ENCODE data around the gene SLC2A5. TPM values are rescaled to one million over a fixed set of nuclear protein-coding genes. Genes with fewer than 3 reads are reported as not detected.

The SLC2A5 gene
- total RNA-seq, 4 donors from 2014 or later, result 12.4 to 730 (median 340) TPM

- H3K9me3 ChIP-seq, result no peaks in the 10 kb centered on the region
- H3K36me3 ChIP-seq, result no peaks in the 10 kb centered on the region
- H3K27ac ChIP-seq, result peak overlapping the region in 3 of 4 donors; percentile 58 to 97 (median 84)
- no peak for DNase-seq
- H3K4me1 ChIP-seq, result peaks cover 0 to 17% (median 13%) of the 10 kb centered on the region in 4 donors
- no peaks in the 10 kb centered on the region for H3K27me3 ChIP-seq
- H3K4me3 ChIP-seq, result no peak overlapping the region
- TF ChIP-seq CTCF (IDR thresholded peaks at IDR 0.05), result no peak
- TF ChIP-seq POLR2A (IDR thresholded peaks at IDR 0.05), result no peak
Measured at GRCh38 chr1:9079988-9080704, 10.7 kb upstream of the SLC2A5 start.

- Histone ChIP-seq H3K9me3 (no peaks in the 10 kb centered on the region), H3K27me3 (no peaks in the 10 kb centered on the region), H3K4me3 (peak overlapping the region in 1 of 4 donors; percentile 45), H3K36me3 (no peaks in the 10 kb centered on the region), H3K4me1 (peaks cover 0 to 17% (median 16%) of the 10 kb centered on the region in 4 donors), H3K27ac (peak overlapping the region in 3 of 4 donors; percentile 58 to 97 (median 84))
- DNase-seq, result peak in 2 of 3 donors; percentile 82 to 90
- peak; percentile 28 to 37 for TF ChIP-seq POLR2A (IDR thresholded peaks at IDR 0.05)
- peak in 1 of 6 experiments; percentile 5 for TF ChIP-seq CTCF (IDR thresholded peaks at IDR 0.05)
Measured at GRCh38 chr1:9078752-9079500, 9.5 kb upstream of the SLC2A5 start.

- DNase-seq, result peak in 1 of 3 donors; percentile 40
- no peaks in the 10 kb centered on the region for H3K36me3 ChIP-seq
- H3K27ac ChIP-seq, result peak overlapping the region in 3 of 4 donors; percentile 58 to 97 (median 84)
- H3K9me3 ChIP-seq, result no peaks in the 10 kb centered on the region
- no peak overlapping the region for H3K4me3 ChIP-seq
- peaks cover 0 to 17% (median 16%) of the 10 kb centered on the region in 4 donors for H3K4me1 ChIP-seq
- no peaks in the 10 kb centered on the region for H3K27me3 ChIP-seq
- TF ChIP-seq POLR2A (IDR thresholded peaks at IDR 0.05), result no peak
- no peak for TF ChIP-seq CTCF (IDR thresholded peaks at IDR 0.05)
Measured at GRCh38 chr1:9078015-9078751, 8.7 kb upstream of the SLC2A5 start.

GRCh38 chr1:9075022-9075421 lies 5.6 kb upstream of the SLC2A5 start:
- Histone ChIP-seq H3K27ac (peak overlapping the region in 1 of 4 donors; percentile 72), H3K36me3 (no peaks in the 10 kb centered on the region), H3K27me3 (no peaks in the 10 kb centered on the region), H3K9me3 (no peaks in the 10 kb centered on the region), H3K4me3 (no peak overlapping the region), H3K4me1 (peaks cover 0 to 20% (median 16%) of the 10 kb centered on the region in 4 donors)
- TF ChIP-seq POLR2A (IDR thresholded peaks at IDR 0.05), result no peak
- no peak for TF ChIP-seq CTCF (IDR thresholded peaks at IDR 0.05)
- DNase-seq, result no peak

GRCh38 chr1:9073143-9073542 lies 3.7 kb upstream of the SLC2A5 start:
- no peak for DNase-seq
- Histone ChIP-seq H3K4me1 (peaks cover 0 to 23% (median 12%) of the 10 kb centered on the region in 4 donors), H3K27me3 (no peaks in the 10 kb centered on the region), H3K27ac (no peak overlapping the region), H3K9me3 (no peaks in the 10 kb centered on the region), H3K4me3 (no peak overlapping the region), H3K36me3 (no peaks in the 10 kb centered on the region)
- TF ChIP-seq POLR2A (IDR thresholded peaks at IDR 0.05) (no peak), CTCF (IDR thresholded peaks at IDR 0.05) (no peak)

Data from Peyer's patch (tissue), 4 donors.